Ishikawa (cell line): Measurements from ENCODE around the gene WNT3A.

Experiments
- FOXM1 ChIP-seq: IDR thresholded peaks from 2 replicates; pipeline ENCODE4 v1.6.1; 2012; ENCODE audit warnings: low read depth, borderline replicate concordance
- REST ChIP-seq: IDR thresholded peaks from 2 replicates; pipeline ENCODE4 v1.6.1; 2012; ENCODE audit warnings: low read depth, mild to moderate bottlenecking
- YY1 ChIP-seq: IDR thresholded peaks from 2 replicates; pipeline ENCODE4 v1.6.1; 2012; ENCODE audit warnings: low read depth

- TF ChIP-seq REST = no peak
- TF ChIP-seq FOXM1 = no peak
- TF ChIP-seq YY1 = peak; percentile 67; the same call in 1 of the 2 replicates
Observed at GRCh38 chr1:228109073-228109961, 102.5 kb downstream of the WNT3A start, which contains the start of gene MRPL55.
